Activated naive CD4-positive, alpha-beta T cell treated with anti-CD3 and anti-CD28 coated beads for 36 hours (primary cell): ENCODE data around the gene CYFIP2. TPM values are rescaled to one million over a fixed set of nuclear protein-coding genes. Genes with fewer than 3 reads are reported as not detected.
"Not testable (repeated sequence)": the region's sequence is repeated elsewhere in the genome, so short reads cannot be mapped to it uniquely, and the experiment has no call there.

Source experiments
- CTCF ChIA-PET: fragments of 350-600 bp; sonication (Branson Sonifier 250); formaldehyde crosslinking; loops from one replicate; lab custom pipeline; 2021; ENCODE audit warnings: antibody characterized with exemption; lab: Charles Lee
- DNase-seq: peaks from one replicate; pipeline ENCODE4 v3.0.0-alpha.2; 2020
- H3K27ac Mint-ChIP-seq: one replicate; pipeline ENCODE4 v1.8.0; 2021; ENCODE audit warnings: mild to moderate bottlenecking, mixed read lengths
- H3K27me3 Mint-ChIP-seq: one replicate; pipeline ENCODE4 v1.8.0; 2021; ENCODE audit warnings: low read depth, mixed read lengths
- H3K36me3 Mint-ChIP-seq: one replicate; pipeline ENCODE4 v1.8.0; 2021; ENCODE audit warnings: low read depth, mixed read lengths
- H3K4me1 Mint-ChIP-seq: one replicate; pipeline ENCODE4 v1.8.0; 2021; ENCODE audit warnings: low read depth, mixed read lengths
- H3K4me3 Mint-ChIP-seq: one replicate; pipeline ENCODE4 v1.8.0; 2021; ENCODE audit warnings: mild to moderate bottlenecking, moderate library complexity, mixed read lengths
- H3K9me3 Mint-ChIP-seq: one replicate; pipeline ENCODE4 v1.8.0; 2021; ENCODE audit warnings: mixed read lengths
- intact Hi-C: fragments of 100-400 bp; cut with micrococcal nuclease; formaldehyde crosslinking; loops from one replicate; pipeline ENCODE4 v1.15.1; 2023
- total RNA-seq, 2 experiments: library from RNA; stranded (reverse); gene quantifications; one replicate each; pipeline ENCODE4 v1.2.3, GENCODE V29; 2021

CYFIP2 gene
- total RNA-seq, 2 experiments from 2014 or later, result 490 to 492 TPM

- CTCF ChIA-PET, result interaction anchor here (2.2 kb wide), 1 partner anchor 59 kb away, joined by 6 read pairs; no protein-coding TSS in a partner anchor
- no peaks in the 10 kb centered on the region for H3K9me3 Mint-ChIP-seq
- DNase-seq, result no peak
- H3K36me3 Mint-ChIP-seq, result peaks cover 57% of the 10 kb centered on the region
- peak overlapping the region; percentile 32 for H3K27ac Mint-ChIP-seq
- H3K27me3 Mint-ChIP-seq, result no peaks in the 10 kb centered on the region
- H3K4me1 Mint-ChIP-seq, result peaks cover 18% of the 10 kb centered on the region
- no peak overlapping the region for H3K4me3 Mint-ChIP-seq
- intact Hi-C loops, result no loop called here
Measured at GRCh38 chr5:157387683-157388093, 121.8 kb downstream of the CYFIP2 start.

GRCh38 chr5:157388111-157388710 lies 122.3 kb downstream of the CYFIP2 start:
- Mint-ChIP-seq H3K4me3 (no peak overlapping the region), H3K27ac (peak overlapping the region; percentile 32), H3K4me1 (peaks cover 18% of the 10 kb centered on the region), H3K9me3 (no peaks in the 10 kb centered on the region), H3K27me3 (no peaks in the 10 kb centered on the region), H3K36me3 (peaks cover 60% of the 10 kb centered on the region)
- CTCF ChIA-PET, result interaction anchor here (1.2 to 2.2 kb wide), 2 partner anchors 17 to 60 kb away, joined by 3 to 6 read pairs; no protein-coding TSS in a partner anchor
- no peak for DNase-seq
- intact Hi-C loops, result no loop called here

- no peaks in the 10 kb centered on the region for H3K27me3 Mint-ChIP-seq
- H3K4me3 Mint-ChIP-seq, result no peak overlapping the region
- intact Hi-C loops, result no loop called here
- CTCF ChIA-PET, result interaction anchor here (1.2 to 1.6 kb wide), 3 partner anchors 18 to 61 kb away, joined by 3 to 7 read pairs (median 3); no protein-coding TSS in a partner anchor
- H3K36me3 Mint-ChIP-seq, result peaks cover 59% of the 10 kb centered on the region
- H3K4me1 Mint-ChIP-seq, result peaks cover 18% of the 10 kb centered on the region
- H3K9me3 Mint-ChIP-seq, result no peaks in the 10 kb centered on the region
- peak overlapping the region; percentile 92 for H3K27ac Mint-ChIP-seq
- no peak for DNase-seq
Measured at GRCh38 chr5:157389103-157389502, 123.2 kb downstream of the CYFIP2 start.

- Mint-ChIP-seq H3K9me3 (no peaks in the 10 kb centered on the region), H3K27me3 (no peaks in the 10 kb centered on the region), H3K36me3 (peaks cover 59% of the 10 kb centered on the region), H3K4me3 (no peak overlapping the region), H3K27ac (peak overlapping the region; percentile 92), H3K4me1 (peaks cover 18% of the 10 kb centered on the region)
- CTCF ChIA-PET, result interaction anchor here (0.7 to 1.6 kb wide), 3 partner anchors 21 to 216 kb away, joined by 3 to 7 read pairs (median 3); no protein-coding TSS in a partner anchor
- intact Hi-C loops, result loop anchor here (1.0 to 2.0 kb wide), 2 partner anchors 39 to 74 kb away; no protein-coding TSS in a partner anchor
- DNase-seq, result no peak
Measured at GRCh38 chr5:157390133-157390532, 124.2 kb downstream of the CYFIP2 start.

- H3K4me1 Mint-ChIP-seq, result peaks cover 18% of the 10 kb centered on the region
- peaks cover 56% of the 10 kb centered on the region for H3K36me3 Mint-ChIP-seq
- intact Hi-C loops, result loop anchor here (1.0 to 2.0 kb wide), 2 partner anchors 40 to 74 kb away; no protein-coding TSS in a partner anchor
- H3K27ac Mint-ChIP-seq, result peak overlapping the region; percentile 92
- H3K9me3 Mint-ChIP-seq, result no peaks in the 10 kb centered on the region
- CTCF ChIA-PET, result interaction anchor here (1.6 kb wide), 2 partner anchors 21 to 62 kb away, joined by 3 to 7 read pairs; no protein-coding TSS in a partner anchor
- H3K27me3 Mint-ChIP-seq, result no peaks in the 10 kb centered on the region
- no peak overlapping the region for H3K4me3 Mint-ChIP-seq
- DNase-seq, result peak; percentile 84
Measured at GRCh38 chr5:157390551-157391297, 124.8 kb downstream of the CYFIP2 start.

GRCh38 chr5:157398305-157398704 lies 132.4 kb downstream of the CYFIP2 start:
- Mint-ChIP-seq H3K4me1 (peaks cover 10% of the 10 kb centered on the region), H3K36me3 (peaks cover 8% of the 10 kb centered on the region), H3K4me3 (no peak overlapping the region), H3K27me3 (no peaks in the 10 kb centered on the region), H3K27ac (no peak overlapping the region), H3K9me3 (peaks cover 6% of the 10 kb centered on the region)
- intact Hi-C loops, result no loop called here
- DNase-seq, result no peak
- CTCF ChIA-PET, result no interaction called here

- intact Hi-C loops, result loop anchor here (1.0 to 2.0 kb wide), 2 partner anchors 63 to 258 kb away; partner anchors contain the start of gene MED7
- no peak overlapping the region for H3K4me3 Mint-ChIP-seq
- peaks cover 10% of the 10 kb centered on the region for H3K4me1 Mint-ChIP-seq
- no peak for DNase-seq
- H3K36me3 Mint-ChIP-seq, result no peaks in the 10 kb centered on the region
- H3K27me3 Mint-ChIP-seq, result no peaks in the 10 kb centered on the region
- CTCF ChIA-PET, result interaction anchor here (1.3 kb wide), 1 partner anchor 342 kb away, joined by 3 read pairs; no protein-coding TSS in a partner anchor
- H3K9me3 Mint-ChIP-seq, result peaks cover 13% of the 10 kb centered on the region
- no peak overlapping the region for H3K27ac Mint-ChIP-seq
Measured at GRCh38 chr5:157400741-157401495, 135.0 kb downstream of the CYFIP2 start.

GRCh38 chr5:157415838-157416237 lies 149.9 kb downstream of the CYFIP2 start:
- no peaks in the 10 kb centered on the region for H3K36me3 Mint-ChIP-seq
- intact Hi-C loops, result no loop called here
- peaks cover 9% of the 10 kb centered on the region for H3K9me3 Mint-ChIP-seq
- no peaks in the 10 kb centered on the region for H3K4me1 Mint-ChIP-seq
- no peak overlapping the region for H3K27ac Mint-ChIP-seq
- peaks cover 6% of the 10 kb centered on the region for H3K27me3 Mint-ChIP-seq
- DNase-seq, result no peak
- CTCF ChIA-PET, result no interaction called here
- H3K4me3 Mint-ChIP-seq, result no peak overlapping the region

GRCh38 chr5:157419521-157419920 lies 153.6 kb downstream of the CYFIP2 start:
- not testable (repeated sequence) for H3K4me1 Mint-ChIP-seq, H3K9me3 Mint-ChIP-seq, H3K4me3 Mint-ChIP-seq

GRCh38 chr5:157429920-157430319 lies 164.0 kb downstream of the CYFIP2 start:
- not testable (repeated sequence) for H3K36me3 Mint-ChIP-seq

More at GRCh38 chr5:157419521-157419920, 153.6 kb downstream of the CYFIP2 start:
- intact Hi-C loops, H3K36me3 Mint-ChIP-seq, H3K27ac Mint-ChIP-seq, CTCF ChIA-PET, DNase-seq, H3K27me3 Mint-ChIP-seq: not testable (repeated sequence)

GRCh38 chr5:157431544-157432200 lies 165.7 kb downstream of the CYFIP2 start:
- H3K9me3 Mint-ChIP-seq, result no peaks in the 10 kb centered on the region
- CTCF ChIA-PET, result interaction anchor here (0.6 to 5.3 kb wide), 30 partner anchors 9 to 534 kb away, joined by 3 to 76 read pairs (median 6); partner anchors contain the start of genes LSM11 and NIPAL4
- no peak overlapping the region for H3K27ac Mint-ChIP-seq
- peak; percentile 41 for DNase-seq
- intact Hi-C loops, result loop anchor here (1.0 to 5.0 kb wide), 7 partner anchors 40 to 312 kb away; partner anchors contain the start of genes LSM11 and SOX30
- no peak overlapping the region for H3K4me3 Mint-ChIP-seq
- peaks cover 9% of the 10 kb centered on the region for H3K27me3 Mint-ChIP-seq
- H3K4me1 Mint-ChIP-seq, result peaks cover 3% of the 10 kb centered on the region
- no peaks in the 10 kb centered on the region for H3K36me3 Mint-ChIP-seq

More at GRCh38 chr5:157429920-157430319, 164.0 kb downstream of the CYFIP2 start:
- not testable (repeated sequence) for H3K27me3 Mint-ChIP-seq, H3K27ac Mint-ChIP-seq, H3K4me1 Mint-ChIP-seq, H3K4me3 Mint-ChIP-seq, DNase-seq, H3K9me3 Mint-ChIP-seq
- CTCF ChIA-PET, result interaction anchor here (5.3 kb wide), 1 partner anchor 314 kb away, joined by 27 read pairs; the partner anchor contains the start of gene LSM11
- intact Hi-C loops, result loop anchor here (2.0 to 5.0 kb wide), 2 partner anchors 222 to 239 kb away; partner anchors contain the start of gene SOX30
